Fibroblast of lung (primary cell): ENCODE data around the gene MPDZ.

Experiments used
- EZH2 ChIP-seq: IDR thresholded peaks from 2 replicates; pipeline ENCODE4 v1.5.1; 2012; ENCODE audit warnings: low read length, control low read depth, mild to moderate bottlenecking; ENCODE audit errors: missing control alignments
- TF ChIP-seq, protein P1 (sequence below), 2 donors: IDR thresholded peaks in 1 of 2; conservative IDR thresholded peaks in 1 of 2; 1 replicate in 1 of 2; 2 replicates in 1 of 2; pipeline ENCODE4 v1.5.1; 2011 to 2012; ENCODE audit warnings: low read length in 2 of 2, control low read depth in 1 of 2, inconsistent platforms in 1 of 2, low read depth in 1 of 2, mild to moderate bottlenecking in 1 of 2

DNA sequence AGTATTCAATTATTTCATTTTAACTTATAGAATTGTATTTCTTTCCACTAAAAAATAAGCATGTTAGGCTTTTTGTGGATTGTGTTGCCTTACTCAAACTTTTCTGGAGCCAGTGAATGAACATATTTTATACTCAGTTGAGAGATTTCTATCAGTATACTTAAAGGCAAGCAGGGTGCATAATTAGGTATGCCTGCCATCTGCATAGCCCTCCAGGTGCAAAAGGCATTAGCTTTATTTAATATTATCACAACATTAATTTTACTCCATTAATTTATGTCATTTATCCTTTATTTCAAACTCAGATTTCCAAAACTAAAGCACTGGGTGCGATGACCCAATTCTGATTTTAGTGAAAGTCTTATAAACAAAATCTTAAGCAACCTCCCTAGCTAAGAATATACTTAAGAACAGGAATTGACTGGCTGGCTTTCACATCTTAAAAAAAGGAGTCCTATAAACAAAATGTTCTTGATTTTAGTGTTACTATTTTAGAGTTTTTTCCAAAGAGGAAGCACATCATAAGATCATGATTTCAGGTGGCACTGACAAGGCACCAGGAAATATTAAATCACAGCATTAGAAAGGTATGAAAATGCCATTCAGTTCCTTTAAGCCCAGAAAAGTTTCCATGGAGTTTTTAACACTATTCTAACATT is 178.4 kb downstream of the MPDZ start:
- TF ChIP-seq, protein P1, sequence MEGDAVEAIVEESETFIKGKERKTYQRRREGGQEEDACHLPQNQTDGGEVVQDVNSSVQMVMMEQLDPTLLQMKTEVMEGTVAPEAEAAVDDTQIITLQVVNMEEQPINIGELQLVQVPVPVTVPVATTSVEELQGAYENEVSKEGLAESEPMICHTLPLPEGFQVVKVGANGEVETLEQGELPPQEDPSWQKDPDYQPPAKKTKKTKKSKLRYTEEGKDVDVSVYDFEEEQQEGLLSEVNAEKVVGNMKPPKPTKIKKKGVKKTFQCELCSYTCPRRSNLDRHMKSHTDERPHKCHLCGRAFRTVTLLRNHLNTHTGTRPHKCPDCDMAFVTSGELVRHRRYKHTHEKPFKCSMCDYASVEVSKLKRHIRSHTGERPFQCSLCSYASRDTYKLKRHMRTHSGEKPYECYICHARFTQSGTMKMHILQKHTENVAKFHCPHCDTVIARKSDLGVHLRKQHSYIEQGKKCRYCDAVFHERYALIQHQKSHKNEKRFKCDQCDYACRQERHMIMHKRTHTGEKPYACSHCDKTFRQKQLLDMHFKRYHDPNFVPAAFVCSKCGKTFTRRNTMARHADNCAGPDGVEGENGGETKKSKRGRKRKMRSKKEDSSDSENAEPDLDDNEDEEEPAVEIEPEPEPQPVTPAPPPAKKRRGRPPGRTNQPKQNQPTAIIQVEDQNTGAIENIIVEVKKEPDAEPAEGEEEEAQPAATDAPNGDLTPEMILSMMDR (conservative IDR thresholded peaks at IDR 0.05 in 1 of 2, IDR thresholded peaks at IDR 0.05 in 1 of 2; ENCODE audit: low read depth in 1 of 2, low read length in 2 of 2): no peak
- no peak for TF ChIP-seq EZH2
